OCI-LY7 (cell line): ENCODE measurements around the gene KRTAP9-4. TPM values are rescaled to one million over a fixed set of nuclear protein-coding genes. Genes with fewer than 3 reads are reported as not detected.
"Not testable (repeated sequence)": the region's sequence is repeated elsewhere in the genome, so short reads cannot be mapped to it uniquely, and the experiment has no call there.

Source experiments
- BruUV-seq: library from RNA; stranded (reverse); fragments of 400-500 nt; replicated peaks from 2 replicates; lab custom pipeline; 2021; lab: Mats Ljungman, UMichigan
- CTCF ChIA-PET: fragments of 300-600 bp; sonication (Branson Sonifier 250); formaldehyde crosslinking; loops from one replicate; lab custom pipeline; 2022; ENCODE audit warnings: antibody characterized with exemption; ENCODE audit not compliant: unreplicated experiment; lab: Charles Lee
- POLR2A ChIA-PET: fragments of 300-600 bp; sonication (Branson Sonifier 250); formaldehyde crosslinking; loops from one replicate; lab custom pipeline; 2022; ENCODE audit warnings: antibody characterized with exemption; lab: Charles Lee
- DNase-seq: peaks from one replicate; pipeline ENCODE4 v3.0.0-alpha.2; 2015; ENCODE audit warnings: low spot score
- H2AFZ ChIP-seq: fragments of 200-600 bp; sonication (generic), shearing (Covaris generic); 2 replicates; pipeline ENCODE4 v1.6.1; 2014; ENCODE audit warnings: mild to moderate bottlenecking, antibody characterized with exemption, low read length, moderate library complexity
- H3K27ac ChIP-seq: fragments of 200-600 bp; sonication (generic); 2 replicates; pipeline ENCODE4 v1.5.1; 2014; ENCODE audit warnings: mixed run types, low read depth, mild to moderate bottlenecking, moderate library complexity, low read length, inconsistent platforms; ENCODE audit not compliant: poor library complexity, severe bottlenecking
- H3K36me3 ChIP-seq: fragments of 200-600 bp; sonication (generic); 2 replicates; pipeline ENCODE4 v1.6.1; 2014; ENCODE audit warnings: mild to moderate bottlenecking, antibody characterized with exemption, low read length, moderate library complexity, mixed read lengths; ENCODE audit not compliant: insufficient read depth
- H3K4me1 ChIP-seq: fragments of 200-600 bp; sonication (generic); 2 replicates; pipeline ENCODE4 v1.5.1; 2014; ENCODE audit warnings: mild to moderate bottlenecking, low read length; ENCODE audit not compliant: insufficient read depth, poor library complexity, severe bottlenecking
- H3K4me2 ChIP-seq: fragments of 200-600 bp; sonication (generic); 2 replicates; pipeline ENCODE4 v1.6.1; 2014; ENCODE audit warnings: mild to moderate bottlenecking, low read length
- H3K4me3 ChIP-seq: fragments of 200-600 bp; sonication (generic); 2 replicates; pipeline ENCODE4 v1.5.1; 2014; ENCODE audit warnings: mild to moderate bottlenecking, low read depth, low read length; ENCODE audit not compliant: poor library complexity, severe bottlenecking
- H3K79me2 ChIP-seq: fragments of 200-600 bp; sonication (generic); 2 replicates; pipeline ENCODE4 v1.6.1; 2016; ENCODE audit warnings: low read depth, mild to moderate bottlenecking, low read length, moderate library complexity, mixed read lengths; ENCODE audit not compliant: insufficient read depth
- H3K9me2 ChIP-seq: fragments of 200-600 bp; sonication (generic); 2 replicates; pipeline ENCODE4 v1.6.1; 2016; ENCODE audit warnings: mild to moderate bottlenecking, low read length, mixed read lengths; ENCODE audit not compliant: insufficient read depth
- H3K9me3 ChIP-seq: fragments of 200-600 bp; sonication (generic); 2 replicates; pipeline ENCODE4 v1.6.1; 2014; ENCODE audit warnings: mild to moderate bottlenecking, mixed run types, low read length, mixed read lengths
- H4K20me1 ChIP-seq: fragments of 200-600 bp; sonication (generic); 2 replicates; pipeline ENCODE4 v1.6.1; 2014; ENCODE audit warnings: mild to moderate bottlenecking, antibody characterized with exemption, low read length, moderate library complexity, mixed read lengths; ENCODE audit not compliant: insufficient read depth
- EZH2phosphoT487 ChIP-seq: fragments of 200-600 bp; sonication (generic); IDR thresholded peaks from 2 replicates; pipeline ENCODE4 v1.6.1; 2018; ENCODE audit warnings: low read depth, borderline replicate concordance, mild to moderate bottlenecking, mixed run types, antibody characterized with exemption, low read length, moderate library complexity, mixed read lengths
- intact Hi-C: fragments of 100-400 bp; cut with micrococcal nuclease; formaldehyde crosslinking; loops from one replicate; pipeline ENCODE4 v1.10.0; 2022; ENCODE audit not compliant: unreplicated experiment
- total RNA-seq, 2 experiments: library from RNA; depleted of rRNA in 1 of 2; stranded (reverse); fragments of >200 nt in 1 of 2; shearing (Covaris generic) in 1 of 2; gene quantifications; 2 replicates each; pipeline ENCODE4 v1.2.3, GENCODE V29; 2014 to 2022
- TF ChIP-seq, protein P1 (sequence below): fragments of 200-600 bp; sonication (generic); conservative IDR thresholded peaks from 2 replicates; pipeline ENCODE4 v1.5.1; 2014; ENCODE audit warnings: mild to moderate bottlenecking, antibody characterized with exemption, low read length, moderate library complexity, mixed read lengths

The KRTAP9-4 gene
- total RNA-seq, 2 experiments from 2014 or later, result not detected

GRCh38 chr17:41271858-41272257 is 22.4 kb downstream of the KRTAP9-4 start:
- Histone ChIP-seq H3K36me3 (no peaks in the 10 kb centered on the region), H4K20me1 (no peaks in the 10 kb centered on the region), H3K27ac (no peak overlapping the region), H3K79me2 (no peaks in the 10 kb centered on the region), H3K4me2 (no peak overlapping the region), H3K9me3 (no peaks in the 10 kb centered on the region), H3K9me2 (no peaks in the 10 kb centered on the region), H3K4me3 (no peak overlapping the region), H2AFZ (no peak overlapping the region), H3K4me1 (no peaks in the 10 kb centered on the region)
- POLR2A ChIA-PET, result no interaction called here
- intact Hi-C loops, result no loop called here
- CTCF ChIA-PET, result no interaction called here
- TF ChIP-seq, protein P1, sequence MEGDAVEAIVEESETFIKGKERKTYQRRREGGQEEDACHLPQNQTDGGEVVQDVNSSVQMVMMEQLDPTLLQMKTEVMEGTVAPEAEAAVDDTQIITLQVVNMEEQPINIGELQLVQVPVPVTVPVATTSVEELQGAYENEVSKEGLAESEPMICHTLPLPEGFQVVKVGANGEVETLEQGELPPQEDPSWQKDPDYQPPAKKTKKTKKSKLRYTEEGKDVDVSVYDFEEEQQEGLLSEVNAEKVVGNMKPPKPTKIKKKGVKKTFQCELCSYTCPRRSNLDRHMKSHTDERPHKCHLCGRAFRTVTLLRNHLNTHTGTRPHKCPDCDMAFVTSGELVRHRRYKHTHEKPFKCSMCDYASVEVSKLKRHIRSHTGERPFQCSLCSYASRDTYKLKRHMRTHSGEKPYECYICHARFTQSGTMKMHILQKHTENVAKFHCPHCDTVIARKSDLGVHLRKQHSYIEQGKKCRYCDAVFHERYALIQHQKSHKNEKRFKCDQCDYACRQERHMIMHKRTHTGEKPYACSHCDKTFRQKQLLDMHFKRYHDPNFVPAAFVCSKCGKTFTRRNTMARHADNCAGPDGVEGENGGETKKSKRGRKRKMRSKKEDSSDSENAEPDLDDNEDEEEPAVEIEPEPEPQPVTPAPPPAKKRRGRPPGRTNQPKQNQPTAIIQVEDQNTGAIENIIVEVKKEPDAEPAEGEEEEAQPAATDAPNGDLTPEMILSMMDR, result no peak
- TF ChIP-seq EZH2phosphoT487, result no peak
- DNase-seq, result no peak
- BruUV-seq, result no TSS peak

DNA sequence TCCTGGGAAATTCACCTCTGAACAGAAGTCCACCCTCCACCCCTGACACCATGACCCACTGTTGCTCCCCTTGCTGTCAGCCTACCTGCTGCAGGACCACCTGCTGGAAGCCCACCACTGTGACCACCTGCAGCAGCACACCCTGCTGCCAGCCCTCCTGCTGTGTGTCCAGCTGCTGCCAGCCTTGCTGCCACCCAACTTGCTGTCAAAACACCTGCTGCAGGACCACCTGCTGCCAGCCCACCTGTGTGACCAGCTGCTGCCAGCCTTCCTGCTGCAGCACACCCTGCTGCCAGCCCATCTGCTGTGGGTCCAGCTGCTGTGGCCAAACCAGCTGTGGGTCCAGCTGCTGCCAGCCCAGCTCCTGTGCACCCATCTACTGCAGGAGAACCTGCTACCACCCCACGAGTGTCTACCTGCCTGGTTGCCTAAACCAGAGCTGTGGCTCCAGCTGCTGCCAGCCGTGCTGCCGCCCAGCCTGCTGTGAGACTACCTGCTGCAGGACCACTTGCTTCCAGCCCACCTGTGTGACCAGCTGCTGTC is 26.2 kb downstream of the KRTAP9-4 start, which contains the start of gene KRTAP9-7:
Gene KRTAP9-7, plus strand, starts transcription at position 51 of the 543 bp plus-strand sequence. Its CDS starts 0 bp downstream, at position 51.
- DNase-seq, H3K36me3 ChIP-seq, H3K9me3 ChIP-seq, CTCF ChIA-PET, H4K20me1 ChIP-seq, H2AFZ ChIP-seq, H3K79me2 ChIP-seq, BruUV-seq, H3K27ac ChIP-seq, H3K4me2 ChIP-seq, H3K4me3 ChIP-seq, intact Hi-C loops, POLR2A ChIA-PET, H3K9me2 ChIP-seq, H3K4me1 ChIP-seq: not testable (repeated sequence)

DNA sequence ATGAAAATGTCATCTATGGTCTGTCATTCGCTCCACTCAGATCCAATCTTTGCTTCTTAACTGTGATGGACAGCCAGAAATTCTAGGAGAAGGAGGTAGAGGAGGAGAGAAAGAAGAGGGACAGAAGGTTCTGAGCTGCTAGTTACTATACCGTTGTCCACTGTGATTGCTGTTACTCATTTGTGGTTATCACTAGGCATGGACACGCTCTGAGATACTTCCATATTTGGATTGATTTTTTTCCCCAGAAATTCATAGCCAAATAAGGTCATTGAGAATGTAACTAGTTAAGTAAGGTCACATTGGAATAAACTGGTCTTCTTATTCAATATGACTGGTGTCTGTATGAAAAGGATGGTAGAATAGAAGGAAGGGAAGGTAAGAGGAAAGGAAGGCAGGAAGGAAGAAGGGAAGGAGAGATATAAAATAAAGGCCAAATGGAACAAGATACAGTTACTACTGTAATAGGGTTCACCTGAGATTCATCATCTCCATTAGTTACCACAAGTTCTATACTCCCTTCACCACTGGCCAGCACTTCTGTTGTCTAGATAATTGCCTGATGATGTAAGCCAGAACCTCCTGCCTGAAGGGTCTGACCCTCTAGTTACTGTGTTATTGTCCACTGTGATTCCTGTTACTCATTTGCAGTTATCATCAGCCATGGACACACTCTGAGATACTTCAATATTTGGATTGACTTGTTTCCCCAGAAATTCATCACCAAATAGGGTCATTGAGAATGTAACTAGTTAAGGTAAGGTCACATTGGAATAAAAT is 28.9 kb downstream of the KRTAP9-4 start:
- Histone ChIP-seq H2AFZ (no peak overlapping the region), H3K36me3 (no peaks in the 10 kb centered on the region), H3K9me3 (no peaks in the 10 kb centered on the region), H3K27ac (no peak overlapping the region), H3K4me1 (no peaks in the 10 kb centered on the region), H3K9me2 (no peaks in the 10 kb centered on the region), H3K4me3 (no peak overlapping the region), H4K20me1 (no peaks in the 10 kb centered on the region), H3K4me2 (no peak overlapping the region), H3K79me2 (no peaks in the 10 kb centered on the region)
- CTCF ChIA-PET, result no interaction called here
- intact Hi-C loops, result no loop called here
- no peak for TF ChIP-seq EZH2phosphoT487
- TF ChIP-seq, protein P1, result no peak
- DNase-seq, result no peak
- POLR2A ChIA-PET, result no interaction called here
- BruUV-seq, result no TSS peak
